GM23338 (cell line): ENCODE data around the gene ASPSCR1. TPM values are rescaled to one million over a fixed set of nuclear protein-coding genes. Genes with fewer than 3 reads are reported as not detected.

Experiments used
- ATAC-seq: fragments of 200-7000 bp; cut with Tn5 transposase; 3 replicates; pipeline ENCODE4 v1.9.1; 2020
- DNase-seq: peaks from one replicate; pipeline ENCODE4 v3.0.0-alpha.2; 2015; ENCODE audit warnings: low spot score
- H2AFZ ChIP-seq: fragments of 200-600 bp; sonication (generic); 2 replicates; pipeline ENCODE4 v1.8.0; 2016; ENCODE audit warnings: antibody characterized with exemption, mild to moderate bottlenecking, moderate library complexity
- H3F3A ChIP-seq: fragments of 200-600 bp; sonication (generic); replicated peaks from 2 replicates; pipeline ENCODE4 v1.8.0; 2017; ENCODE audit warnings: antibody characterized with exemption, mixed run types, low read depth
- H3K27ac ChIP-seq: fragments of 200-600 bp; sonication (generic); 2 replicates; pipeline ENCODE4 v1.6.1; 2016; ENCODE audit warnings: low read depth
- H3K27me3 ChIP-seq: fragments of 200-600 bp; sonication (generic); 2 replicates; pipeline ENCODE4 v1.8.0; 2016; ENCODE audit warnings: mild to moderate bottlenecking, mixed run types, moderate library complexity; ENCODE audit not compliant: insufficient read depth
- H3K36me3 ChIP-seq: fragments of 200-600 bp; sonication (generic); 2 replicates; pipeline ENCODE4 v1.8.0; 2016; ENCODE audit warnings: mild to moderate bottlenecking; ENCODE audit not compliant: insufficient read depth
- H3K4me1 ChIP-seq: fragments of 200-600 bp; sonication (generic); 2 replicates; pipeline ENCODE4 v1.8.0; 2016; ENCODE audit warnings: mild to moderate bottlenecking, moderate library complexity; ENCODE audit not compliant: insufficient read depth
- H3K4me2 ChIP-seq: fragments of 200-600 bp; sonication (generic); 2 replicates; pipeline ENCODE4 v1.7.1; 2017; ENCODE audit warnings: mixed run types
- H3K4me3 ChIP-seq: fragments of 200-600 bp; sonication (generic); 2 replicates; pipeline ENCODE4 v1.6.1; 2016; ENCODE audit warnings: mixed run types
- H3K79me2 ChIP-seq: fragments of 200-600 bp; sonication (generic); replicated peaks from 2 replicates; pipeline ENCODE4 v1.8.0; 2017; ENCODE audit warnings: mild to moderate bottlenecking; ENCODE audit not compliant: insufficient read depth
- H3K9me2 ChIP-seq: fragments of 200-600 bp; sonication (generic); 2 replicates; pipeline ENCODE4 v1.8.0; 2017; ENCODE audit not compliant: insufficient read depth
- H4K20me1 ChIP-seq: fragments of 200-600 bp; sonication (generic); replicated peaks from 2 replicates; pipeline ENCODE4 v1.8.0; 2017; ENCODE audit warnings: mild to moderate bottlenecking; ENCODE audit not compliant: insufficient read depth
- H3K27ac Mint-ChIP-seq: 2 replicates; pipeline ENCODE4 v1.8.0; 2020; ENCODE audit warnings: inconsistent platforms, mild to moderate bottlenecking, moderate library complexity, mixed read lengths
- H3K27me3 Mint-ChIP-seq: 3 replicates; pipeline ENCODE4 v1.8.0; 2022; ENCODE audit warnings: low read depth, mild to moderate bottlenecking, moderate library complexity, mixed read lengths, inconsistent platforms; ENCODE audit not compliant: insufficient read depth, poor library complexity
- H3K36me3 Mint-ChIP-seq: 3 replicates; pipeline ENCODE4 v1.8.0; 2021; ENCODE audit warnings: low read depth, mild to moderate bottlenecking, inconsistent platforms, moderate library complexity, mixed read lengths
- H3K4me1 Mint-ChIP-seq: 3 replicates; pipeline ENCODE4 v1.8.0; 2020; ENCODE audit warnings: mild to moderate bottlenecking, inconsistent platforms, mixed read lengths
- H3K4me3 Mint-ChIP-seq: 3 replicates; pipeline ENCODE4 v1.8.0; 2021; ENCODE audit warnings: moderate library complexity, mild to moderate bottlenecking, inconsistent platforms, mixed read lengths
- H3K9me3 Mint-ChIP-seq: 3 replicates; pipeline ENCODE4 v1.8.0; 2020; ENCODE audit warnings: moderate library complexity, mild to moderate bottlenecking, inconsistent platforms, mixed read lengths
- CREB1 ChIP-seq: fragments of 250-450 bp; sonication (Bioruptor Pico); IDR thresholded peaks from 2 replicates; pipeline ENCODE4 v1.5.0; 2020; ENCODE audit warnings: low read depth, mild to moderate bottlenecking, moderate library complexity
- EZH2 ChIP-seq: fragments of 200-600 bp; sonication (generic); IDR thresholded peaks from one replicate; pipeline ENCODE4 v1.8.0; 2017; ENCODE audit warnings: antibody characterized with exemption, mild to moderate bottlenecking, low read depth; ENCODE audit not compliant: unreplicated experiment
- EZH2phosphoT487 ChIP-seq: fragments of 200-600 bp; sonication (generic); IDR thresholded peaks from one replicate; pipeline ENCODE4 v1.8.1; 2018; ENCODE audit warnings: antibody characterized with exemption; ENCODE audit not compliant: unreplicated experiment
- NANOG ChIP-seq: IDR thresholded peaks from 2 replicates; pipeline ENCODE4 v1.6.1; 2016; ENCODE audit warnings: antibody characterized with exemption, borderline replicate concordance
- POLR2AphosphoS5 ChIP-seq: IDR thresholded peaks from 2 replicates; pipeline ENCODE4 v1.6.1; 2016; ENCODE audit warnings: antibody characterized with exemption, low read depth
- STAT1 ChIP-seq: IDR thresholded peaks from one replicate; pipeline ENCODE4 v1.6.1; 2016; ENCODE audit warnings: antibody characterized with exemption; ENCODE audit not compliant: unreplicated experiment
- ZNF114 ChIP-seq: fragments of 250-450 bp; sonication (Bioruptor Pico); IDR thresholded peaks from 2 replicates; pipeline ENCODE4 v1.5.0; 2020; ENCODE audit warnings: mild to moderate bottlenecking, moderate library complexity
- ZNF331 ChIP-seq: fragments of 250-450 bp; sonication (Bioruptor Pico); IDR thresholded peaks from 2 replicates; pipeline ENCODE4 v1.5.0; 2020; ENCODE audit warnings: low read depth, mild to moderate bottlenecking, moderate library complexity
- polyA plus RNA-seq: library from polyadenylated mRNA; unstranded; fragments of >200 nt; fragmentation: Nextera tagmentation; extraction: Ambion mirVana; gene quantifications from 2 replicates; pipeline ENCODE4 v1.2.1, GENCODE V29; 2016
- total RNA-seq: library from RNA; depleted of rRNA; stranded (reverse); fragments of >200 nt; shearing (Covaris generic); gene quantifications from 2 replicates; pipeline ENCODE4 v1.2.3, GENCODE V29; 2014
- TF ChIP-seq, protein P1 (sequence below): IDR thresholded peaks from 2 replicates; pipeline ENCODE4 v1.6.1; 2016; ENCODE audit warnings: antibody characterized with exemption
- TF ChIP-seq, protein P2 (sequence below): fragments of 250-450 bp; sonication (Bioruptor Pico); IDR thresholded peaks from 2 replicates; pipeline ENCODE4 v1.5.0; 2020; ENCODE audit warnings: mild to moderate bottlenecking, moderate library complexity
- TF ChIP-seq, protein P3 (sequence below): IDR thresholded peaks from one replicate; pipeline ENCODE4 v1.6.1; 2018; ENCODE audit warnings: antibody characterized with exemption; ENCODE audit not compliant: unreplicated experiment

The ASPSCR1 gene
- total and polyA plus RNA-seq, 2 experiments from 2014 or later: 44.2 to 46.9 TPM

DNA sequence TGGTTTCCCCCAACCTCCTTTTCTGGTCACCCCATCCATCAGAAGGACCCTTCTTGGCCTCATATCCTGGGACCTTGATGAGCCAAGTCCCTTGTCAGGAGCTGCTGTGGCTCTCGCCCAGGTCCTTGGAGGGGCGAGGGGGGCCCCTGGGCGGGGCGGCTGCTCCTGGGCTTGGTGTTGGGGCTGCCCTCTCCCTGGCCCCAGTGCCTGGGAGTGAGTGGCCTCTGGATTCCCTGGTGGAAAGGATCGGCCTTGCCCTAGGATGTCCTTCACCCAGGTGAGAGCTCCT lies 10.2 kb upstream of the ASPSCR1 start:
- peak overlapping the region; percentile 47 for H3K4me3 ChIP-seq
- Mint-ChIP-seq H3K27ac (no peak overlapping the region), H3K36me3 (no peaks in the 10 kb centered on the region), H3K27me3 (peaks cover 55% of the 10 kb centered on the region), H3K4me3 (no peak overlapping the region), H3K4me1 (peaks cover 3% of the 10 kb centered on the region; the same call in 1 of the 3 replicates), H3K9me3 (peaks cover 1% of the 10 kb centered on the region; the same call in 2 of the 3 replicates)
- peaks cover 68% of the 10 kb centered on the region for H3K27me3 ChIP-seq
- TF ChIP-seq ZNF331 (CRISPR knock-in tag) (no peak), ZNF114 (CRISPR knock-in tag) (no peak), EZH2phosphoT487 (no peak), POLR2AphosphoS5 (no peak), CREB1 (no peak), NANOG (no peak), STAT1 (no peak), EZH2 (no peak)
- TF ChIP-seq, protein P1, sequence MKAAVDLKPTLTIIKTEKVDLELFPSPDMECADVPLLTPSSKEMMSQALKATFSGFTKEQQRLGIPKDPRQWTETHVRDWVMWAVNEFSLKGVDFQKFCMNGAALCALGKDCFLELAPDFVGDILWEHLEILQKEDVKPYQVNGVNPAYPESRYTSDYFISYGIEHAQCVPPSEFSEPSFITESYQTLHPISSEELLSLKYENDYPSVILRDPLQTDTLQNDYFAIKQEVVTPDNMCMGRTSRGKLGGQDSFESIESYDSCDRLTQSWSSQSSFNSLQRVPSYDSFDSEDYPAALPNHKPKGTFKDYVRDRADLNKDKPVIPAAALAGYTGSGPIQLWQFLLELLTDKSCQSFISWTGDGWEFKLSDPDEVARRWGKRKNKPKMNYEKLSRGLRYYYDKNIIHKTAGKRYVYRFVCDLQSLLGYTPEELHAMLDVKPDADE: no peak
- TF ChIP-seq, protein P2, sequence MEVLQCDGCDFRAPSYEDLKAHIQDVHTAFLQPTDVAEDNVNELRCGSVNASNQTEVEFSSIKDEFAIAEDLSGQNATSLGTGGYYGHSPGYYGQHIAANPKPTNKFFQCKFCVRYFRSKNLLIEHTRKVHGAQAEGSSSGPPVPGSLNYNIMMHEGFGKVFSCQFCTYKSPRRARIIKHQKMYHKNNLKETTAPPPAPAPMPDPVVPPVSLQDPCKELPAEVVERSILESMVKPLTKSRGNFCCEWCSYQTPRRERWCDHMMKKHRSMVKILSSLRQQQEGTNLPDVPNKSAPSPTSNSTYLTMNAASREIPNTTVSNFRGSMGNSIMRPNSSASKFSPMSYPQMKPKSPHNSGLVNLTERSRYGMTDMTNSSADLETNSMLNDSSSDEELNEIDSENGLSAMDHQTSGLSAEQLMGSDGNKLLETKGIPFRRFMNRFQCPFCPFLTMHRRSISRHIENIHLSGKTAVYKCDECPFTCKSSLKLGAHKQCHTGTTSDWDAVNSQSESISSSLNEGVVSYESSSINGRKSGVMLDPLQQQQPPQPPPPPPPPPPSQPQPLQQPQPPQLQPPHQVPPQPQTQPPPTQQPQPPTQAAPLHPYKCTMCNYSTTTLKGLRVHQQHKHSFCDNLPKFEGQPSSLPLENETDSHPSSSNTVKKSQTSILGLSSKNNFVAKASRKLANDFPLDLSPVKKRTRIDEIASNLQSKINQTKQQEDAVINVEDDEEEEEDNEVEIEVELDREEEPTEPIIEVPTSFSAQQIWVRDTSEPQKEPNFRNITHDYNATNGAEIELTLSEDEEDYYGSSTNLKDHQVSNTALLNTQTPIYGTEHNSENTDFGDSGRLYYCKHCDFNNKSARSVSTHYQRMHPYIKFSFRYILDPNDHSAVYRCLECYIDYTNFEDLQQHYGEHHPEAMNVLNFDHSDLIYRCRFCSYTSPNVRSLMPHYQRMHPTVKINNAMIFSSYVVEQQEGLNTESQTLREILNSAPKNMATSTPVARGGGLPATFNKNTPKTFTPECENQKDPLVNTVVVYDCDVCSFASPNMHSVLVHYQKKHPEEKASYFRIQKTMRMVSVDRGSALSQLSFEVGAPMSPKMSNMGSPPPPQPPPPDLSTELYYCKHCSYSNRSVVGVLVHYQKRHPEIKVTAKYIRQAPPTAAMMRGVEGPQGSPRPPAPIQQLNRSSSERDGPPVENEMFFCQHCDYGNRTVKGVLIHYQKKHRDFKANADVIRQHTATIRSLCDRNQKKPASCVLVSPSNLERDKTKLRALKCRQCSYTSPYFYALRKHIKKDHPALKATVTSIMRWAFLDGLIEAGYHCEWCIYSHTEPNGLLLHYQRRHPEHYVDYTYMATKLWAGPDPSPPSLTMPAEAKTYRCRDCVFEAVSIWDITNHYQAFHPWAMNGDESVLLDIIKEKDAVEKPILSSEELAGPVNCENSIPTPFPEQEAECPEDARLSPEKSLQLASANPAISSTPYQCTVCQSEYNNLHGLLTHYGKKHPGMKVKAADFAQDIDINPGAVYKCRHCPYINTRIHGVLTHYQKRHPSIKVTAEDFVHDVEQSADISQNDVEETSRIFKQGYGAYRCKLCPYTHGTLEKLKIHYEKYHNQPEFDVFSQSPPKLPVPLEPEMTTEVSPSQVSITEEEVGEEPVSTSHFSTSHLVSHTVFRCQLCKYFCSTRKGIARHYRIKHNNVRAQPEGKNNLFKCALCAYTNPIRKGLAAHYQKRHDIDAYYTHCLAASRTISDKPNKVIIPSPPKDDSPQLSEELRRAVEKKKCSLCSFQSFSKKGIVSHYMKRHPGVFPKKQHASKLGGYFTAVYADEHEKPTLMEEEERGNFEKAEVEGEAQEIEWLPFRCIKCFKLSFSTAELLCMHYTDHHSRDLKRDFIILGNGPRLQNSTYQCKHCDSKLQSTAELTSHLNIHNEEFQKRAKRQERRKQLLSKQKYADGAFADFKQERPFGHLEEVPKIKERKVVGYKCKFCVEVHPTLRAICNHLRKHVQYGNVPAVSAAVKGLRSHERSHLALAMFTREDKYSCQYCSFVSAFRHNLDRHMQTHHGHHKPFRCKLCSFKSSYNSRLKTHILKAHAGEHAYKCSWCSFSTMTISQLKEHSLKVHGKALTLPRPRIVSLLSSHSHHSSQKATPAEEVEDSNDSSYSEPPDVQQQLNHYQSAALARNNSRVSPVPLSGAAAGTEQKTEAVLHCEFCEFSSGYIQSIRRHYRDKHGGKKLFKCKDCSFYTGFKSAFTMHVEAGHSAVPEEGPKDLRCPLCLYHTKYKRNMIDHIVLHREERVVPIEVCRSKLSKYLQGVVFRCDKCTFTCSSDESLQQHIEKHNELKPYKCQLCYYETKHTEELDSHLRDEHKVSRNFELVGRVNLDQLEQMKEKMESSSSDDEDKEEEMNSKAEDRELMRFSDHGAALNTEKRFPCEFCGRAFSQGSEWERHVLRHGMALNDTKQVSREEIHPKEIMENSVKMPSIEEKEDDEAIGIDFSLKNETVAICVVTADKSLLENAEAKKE (CRISPR knock-in tag): no peak
- TF ChIP-seq, protein P3, sequence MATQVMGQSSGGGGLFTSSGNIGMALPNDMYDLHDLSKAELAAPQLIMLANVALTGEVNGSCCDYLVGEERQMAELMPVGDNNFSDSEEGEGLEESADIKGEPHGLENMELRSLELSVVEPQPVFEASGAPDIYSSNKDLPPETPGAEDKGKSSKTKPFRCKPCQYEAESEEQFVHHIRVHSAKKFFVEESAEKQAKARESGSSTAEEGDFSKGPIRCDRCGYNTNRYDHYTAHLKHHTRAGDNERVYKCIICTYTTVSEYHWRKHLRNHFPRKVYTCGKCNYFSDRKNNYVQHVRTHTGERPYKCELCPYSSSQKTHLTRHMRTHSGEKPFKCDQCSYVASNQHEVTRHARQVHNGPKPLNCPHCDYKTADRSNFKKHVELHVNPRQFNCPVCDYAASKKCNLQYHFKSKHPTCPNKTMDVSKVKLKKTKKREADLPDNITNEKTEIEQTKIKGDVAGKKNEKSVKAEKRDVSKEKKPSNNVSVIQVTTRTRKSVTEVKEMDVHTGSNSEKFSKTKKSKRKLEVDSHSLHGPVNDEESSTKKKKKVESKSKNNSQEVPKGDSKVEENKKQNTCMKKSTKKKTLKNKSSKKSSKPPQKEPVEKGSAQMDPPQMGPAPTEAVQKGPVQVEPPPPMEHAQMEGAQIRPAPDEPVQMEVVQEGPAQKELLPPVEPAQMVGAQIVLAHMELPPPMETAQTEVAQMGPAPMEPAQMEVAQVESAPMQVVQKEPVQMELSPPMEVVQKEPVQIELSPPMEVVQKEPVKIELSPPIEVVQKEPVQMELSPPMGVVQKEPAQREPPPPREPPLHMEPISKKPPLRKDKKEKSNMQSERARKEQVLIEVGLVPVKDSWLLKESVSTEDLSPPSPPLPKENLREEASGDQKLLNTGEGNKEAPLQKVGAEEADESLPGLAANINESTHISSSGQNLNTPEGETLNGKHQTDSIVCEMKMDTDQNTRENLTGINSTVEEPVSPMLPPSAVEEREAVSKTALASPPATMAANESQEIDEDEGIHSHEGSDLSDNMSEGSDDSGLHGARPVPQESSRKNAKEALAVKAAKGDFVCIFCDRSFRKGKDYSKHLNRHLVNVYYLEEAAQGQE: no peak
- DNase-seq (no peak), ATAC-seq (peak; percentile 5)
- peak overlapping the region; percentile 92 for H2AFZ ChIP-seq
- no peaks in the 10 kb centered on the region for H3K36me3 ChIP-seq
- no peaks in the 10 kb centered on the region for H3K79me2 ChIP-seq
- no peak overlapping the region for H3K27ac ChIP-seq
- H3K4me2 ChIP-seq: peak overlapping the region; percentile 76
- H4K20me1 ChIP-seq: no peaks in the 10 kb centered on the region
- H3F3A ChIP-seq: peaks cover 20% of the 10 kb centered on the region
- no peaks in the 10 kb centered on the region for H3K9me2 ChIP-seq
- H3K4me1 ChIP-seq: peaks cover 24% of the 10 kb centered on the region
